ENCODE measurements around the gene ADAMTS20. TPM values are rescaled to one million over a fixed set of nuclear protein-coding genes. Genes with fewer than 3 reads are reported as not detected.

The ADAMTS20 gene
- total and polyA plus RNA-seq, 8 donors = 0.08 to 0.24 (median 0.16) TPM; not detected in 2

- DNase-seq (no peak), ATAC-seq (no peak)
- Histone ChIP-seq H3K27ac (no peak overlapping the region), H3K4me3 (no peak overlapping the region), H3K9me3 (no peaks in the 10 kb centered on the region), H3K27me3 (no peaks in the 10 kb centered on the region), H3K4me1 (no peaks in the 10 kb centered on the region), H3K36me3 (no peaks in the 10 kb centered on the region)
- TF ChIP-seq CTCF (IDR thresholded peaks at IDR 0.05) = no peak
- intact Hi-C loops (cut with DNase I) = no loop called here
Measured at GRCh38 chr12:43357141-43357540, 194.9 kb downstream of the ADAMTS20 start.

- TF ChIP-seq CTCF (IDR thresholded peaks at IDR 0.05) = no peak
- DNase-seq (no peak), ATAC-seq (no peak)
- H3K4me1 ChIP-seq = no peaks in the 10 kb centered on the region
- no peaks in the 10 kb centered on the region for H3K9me3 ChIP-seq
- no peaks in the 10 kb centered on the region for H3K36me3 ChIP-seq
- intact Hi-C loops (cut with DNase I) = no loop called here
- no peak overlapping the region for H3K27ac ChIP-seq
- no peak overlapping the region for H3K4me3 ChIP-seq
- H3K27me3 ChIP-seq = no peaks in the 10 kb centered on the region
Measured at GRCh38 chr12:43352001-43352400, 200.0 kb downstream of the ADAMTS20 start.

GRCh38 chr12:43349863-43350262 lies 202.1 kb downstream of the ADAMTS20 start:
- intact Hi-C loops (cut with DNase I) = no loop called here

GRCh38 chr12:43348221-43348620 lies 203.8 kb downstream of the ADAMTS20 start:
- no peak overlapping the region for H3K27ac ChIP-seq
- H3K27me3 ChIP-seq = no peaks in the 10 kb centered on the region
- intact Hi-C loops (cut with DNase I) = no loop called here
- TF ChIP-seq CTCF (IDR thresholded peaks at IDR 0.05) = no peak
- H3K36me3 ChIP-seq = no peaks in the 10 kb centered on the region
- DNase-seq (no peak), ATAC-seq (no peak)
- no peaks in the 10 kb centered on the region for H3K4me1 ChIP-seq
- H3K9me3 ChIP-seq = peaks cover 0 to 21% of the 10 kb centered on the region in 2 donors
- H3K4me3 ChIP-seq = no peak overlapping the region

More at GRCh38 chr12:43349863-43350262, 202.1 kb downstream of the ADAMTS20 start:
- no peak overlapping the region for H3K27ac ChIP-seq
- no peaks in the 10 kb centered on the region for H3K36me3 ChIP-seq
- no peaks in the 10 kb centered on the region for H3K4me1 ChIP-seq
- peaks cover 0 to 11% of the 10 kb centered on the region in 2 donors for H3K9me3 ChIP-seq
- DNase-seq (peak in 2 of 4 donors; percentile 6 to 7), ATAC-seq (no peak)
- no peaks in the 10 kb centered on the region for H3K27me3 ChIP-seq
- H3K4me3 ChIP-seq = no peak overlapping the region
- no peak for TF ChIP-seq CTCF (IDR thresholded peaks at IDR 0.05)

- intact Hi-C loops (cut with DNase I) = no loop called here
- ATAC-seq = no peak
Measured at GRCh38 chr12:43347026-43347425, 205.0 kb downstream of the ADAMTS20 start.

More at GRCh38 chr12:43347026-43347425, 205.0 kb downstream of the ADAMTS20 start:
- TF ChIP-seq CTCF (IDR thresholded peaks at IDR 0.05) = no peak
- Histone ChIP-seq H3K4me1 (no peaks in the 10 kb centered on the region), H3K4me3 (no peak overlapping the region), H3K27me3 (no peaks in the 10 kb centered on the region), H3K36me3 (no peaks in the 10 kb centered on the region), H3K9me3 (peaks cover 0 to 21% of the 10 kb centered on the region in 2 donors), H3K27ac (no peak overlapping the region)
- DNase-seq = peak in 1 of 4 donors; percentile 29

Data from left lung (tissue), 10 donors.